ENCODE results near the gene VSX1.

VSX1 gene

GRCh38 chr20:25081730-25082497 lies at the start of gene VSX1:
Gene VSX1 (minus strand): TSS chr20:25082141. CDS start chr20:25082096, 45 bp downstream.
- DNase-seq (ENCODE audit: low read depth in 2 of 2), result no peak

- DNase-seq (ENCODE audit: low read depth in 2 of 2), result no peak
Measured at GRCh38 chr20:25129908-25130307, 48.0 kb upstream of the VSX1 start.

GRCh38 chr20:25129428-25129827 lies 47.5 kb upstream of the VSX1 start:
- DNase-seq (ENCODE audit: low read depth in 2 of 2), result no peak

- DNase-seq (ENCODE audit: low read depth in 2 of 2), result no peak
Measured at GRCh38 chr20:25128649-25129048, 46.7 kb upstream of the VSX1 start.

GRCh38 chr20:25127761-25128537 lies 46.0 kb upstream of the VSX1 start:
- DNase-seq (ENCODE audit: low read depth in 2 of 2), result no peak

GRCh38 chr20:25126204-25127029 lies 44.5 kb upstream of the VSX1 start:
- no peak for DNase-seq (ENCODE audit: low read depth in 2 of 2)

GRCh38 chr20:25125636-25126035 lies 43.7 kb upstream of the VSX1 start:
- no peak for DNase-seq (ENCODE audit: low read depth in 2 of 2)

- DNase-seq (ENCODE audit: low read depth in 2 of 2), result no peak
Measured at GRCh38 chr20:25120920-25121319, 39.0 kb upstream of the VSX1 start.

GRCh38 chr20:25120457-25120856 lies 38.5 kb upstream of the VSX1 start:
- no peak for DNase-seq (ENCODE audit: low read depth in 2 of 2)

GRCh38 chr20:25118529-25118928 lies 36.6 kb upstream of the VSX1 start:
- DNase-seq (ENCODE audit: low read depth in 2 of 2), result no peak

GRCh38 chr20:25117990-25118389 lies 36.0 kb upstream of the VSX1 start:
- no peak for DNase-seq (ENCODE audit: low read depth in 2 of 2)

GRCh38 chr20:25116739-25117458 lies 35.0 kb upstream of the VSX1 start:
- DNase-seq (ENCODE audit: low read depth in 2 of 2), result no peak

- DNase-seq (ENCODE audit: low read depth in 2 of 2), result no peak
Measured at GRCh38 chr20:25103526-25103925, 21.6 kb upstream of the VSX1 start.

GRCh38 chr20:25100914-25101313 lies 19.0 kb upstream of the VSX1 start:
- DNase-seq (ENCODE audit: low read depth in 2 of 2), result no peak

- DNase-seq (ENCODE audit: low read depth in 2 of 2), result no peak
Measured at GRCh38 chr20:25099601-25100140, 17.7 kb upstream of the VSX1 start.

GRCh38 chr20:25097498-25097897 lies 15.6 kb upstream of the VSX1 start:
- DNase-seq (ENCODE audit: low read depth in 2 of 2), result no peak

- DNase-seq (ENCODE audit: low read depth in 2 of 2), result peak; percentile 41 to 42
Measured at GRCh38 chr20:25090492-25091429, 8.8 kb upstream of the VSX1 start.

- no peak for DNase-seq (ENCODE audit: low read depth in 2 of 2)
Measured at GRCh38 chr20:25089662-25090061, 7.7 kb upstream of the VSX1 start.

- no peak for DNase-seq (ENCODE audit: low read depth in 2 of 2)
Measured at GRCh38 chr20:25089096-25089495, 7.2 kb upstream of the VSX1 start.

- no peak for DNase-seq (ENCODE audit: low read depth in 2 of 2)
Measured at GRCh38 chr20:25088267-25088666, 6.3 kb upstream of the VSX1 start.

All from stimulated activated CD8-positive, alpha-beta memory T cell treated with anti-CD3 and anti-CD28 coated beads, Interleukin-15, amount 100 ng/mL, for 48 hours (primary cell).